Mesenchymal stem cell (in vitro differentiated cells and primary cell): ENCODE data around the gene YEATS4.
A peak's percentile ranks its signal among the peaks of the same experiment; 100 is the strongest.

Experiments
- DNase-seq: peaks from one replicate; pipeline ENCODE4 v3.0.0-alpha.2; 2013
- H2AFZ ChIP-seq: one replicate; pipeline ENCODE4 v1.6.1; 2013; ENCODE audit warnings: low read depth, mild to moderate bottlenecking, control low read depth, inconsistent platforms, low read length, moderate library complexity
- H2AK5ac ChIP-seq: 2 replicates; pipeline ENCODE4 v1.6.1; 2013; ENCODE audit warnings: low read length, moderate library complexity, mild to moderate bottlenecking, inconsistent platforms; ENCODE audit not compliant: severe bottlenecking
- H2BK120ac ChIP-seq: one replicate; pipeline ENCODE4 v1.6.1; 2013; ENCODE audit warnings: low read depth, mild to moderate bottlenecking, inconsistent platforms, low read length, moderate library complexity
- H2BK12ac ChIP-seq, 2 experiments: one replicate each; pipeline ENCODE4 v1.6.1; 2013; ENCODE audit warnings: inconsistent platforms in 2 of 2, low read length in 2 of 2, mild to moderate bottlenecking in 2 of 2, moderate library complexity in 2 of 2, control low read depth in 1 of 2
- H2BK15ac ChIP-seq: one replicate; pipeline ENCODE4 v1.6.1; 2013; ENCODE audit warnings: mild to moderate bottlenecking, low read depth, inconsistent platforms; ENCODE audit not compliant: poor library complexity, severe bottlenecking
- H2BK5ac ChIP-seq: 2 replicates; pipeline ENCODE4 v1.6.1; 2013; ENCODE audit warnings: low read depth, mild to moderate bottlenecking, low read length, control low read depth, inconsistent platforms; ENCODE audit not compliant: poor library complexity, severe bottlenecking
- H3K14ac ChIP-seq, 2 experiments: one replicate each; pipeline ENCODE4 v1.6.1; 2013; ENCODE audit warnings: inconsistent platforms in 2 of 2, low read length in 2 of 2, control low read depth in 1 of 2, mild to moderate bottlenecking in 1 of 2, moderate library complexity in 1 of 2
- H3K18ac ChIP-seq, 2 experiments: one replicate each; pipeline ENCODE4 v1.6.1; 2013; ENCODE audit warnings: inconsistent platforms in 2 of 2, low read length in 2 of 2, control low read depth in 1 of 2, low read depth in 1 of 2, mild to moderate bottlenecking in 1 of 2
- H3K23ac ChIP-seq, 2 experiments: one replicate each; pipeline ENCODE4 v1.6.1; 2013; ENCODE audit warnings: inconsistent platforms in 2 of 2, low read length in 2 of 2, mild to moderate bottlenecking in 2 of 2, moderate library complexity in 2 of 2, control low read depth in 1 of 2
- H3K27ac ChIP-seq: 2 replicates; pipeline ENCODE4 v1.5.1; 2013; ENCODE audit warnings: mild to moderate bottlenecking, moderate library complexity, low read length, control low read depth, inconsistent platforms; ENCODE audit not compliant: poor library complexity, severe bottlenecking
- H3K27me3 ChIP-seq, 2 experiments: 2 replicates each; pipeline versions ENCODE4 v1.6.1 to v1.7.0; 2013; ENCODE audit warnings: low read length in 2 of 2, mild to moderate bottlenecking in 2 of 2, moderate library complexity in 2 of 2, control low read depth in 1 of 2, inconsistent platforms in 1 of 2; ENCODE audit not compliant: control insufficient read depth in 1 of 2, insufficient read depth in 1 of 2
- H3K36me3 ChIP-seq, 2 experiments: 2 replicates each; pipeline versions ENCODE4 v1.6.1 to v1.7.0; 2013; ENCODE audit warnings: low read length in 2 of 2, control low read depth in 1 of 2, inconsistent platforms in 1 of 2, low read depth in 1 of 2, mild to moderate bottlenecking in 1 of 2; ENCODE audit not compliant: insufficient read depth in 2 of 2, control insufficient read depth in 1 of 2
- H3K4ac ChIP-seq, 2 experiments: one replicate each; pipeline ENCODE4 v1.6.1; 2013; ENCODE audit warnings: inconsistent platforms in 2 of 2, low read length in 2 of 2, mild to moderate bottlenecking in 2 of 2, moderate library complexity in 2 of 2, control low read depth in 1 of 2, low read depth in 1 of 2
- H3K4me1 ChIP-seq: 2 replicates; pipeline ENCODE4 v1.6.1; 2013; ENCODE audit warnings: low read depth, low read length, control low read depth; ENCODE audit not compliant: control insufficient read depth, insufficient read depth
- H3K4me2 ChIP-seq: 2 replicates; pipeline ENCODE4 v1.6.1; 2013; ENCODE audit warnings: low read length, mild to moderate bottlenecking, inconsistent platforms; ENCODE audit not compliant: poor library complexity, severe bottlenecking
- H3K4me3 ChIP-seq, 2 experiments: 2 replicates each; pipeline versions ENCODE4 v1.5.1 to v1.7.0; 2013; ENCODE audit warnings: low read length in 2 of 2, mild to moderate bottlenecking in 2 of 2, control low read depth in 1 of 2, low read depth in 1 of 2; ENCODE audit not compliant: insufficient read depth in 1 of 2
- H3K79me1 ChIP-seq: replicated peaks from 2 replicates; pipeline ENCODE4 v1.6.1; 2013; ENCODE audit warnings: mild to moderate bottlenecking, control low read depth, low read length, inconsistent platforms; ENCODE audit not compliant: poor library complexity, severe bottlenecking
- H3K9ac ChIP-seq: 2 replicates; pipeline ENCODE4 v1.7.0; 2013; ENCODE audit warnings: mild to moderate bottlenecking, low read length, moderate library complexity
- H3K9me3 ChIP-seq: 2 replicates; pipeline ENCODE4 v1.7.0; 2013; ENCODE audit warnings: mild to moderate bottlenecking, low read length; ENCODE audit not compliant: control insufficient read depth
- H4K8ac ChIP-seq: one replicate; pipeline ENCODE4 v1.6.1; 2013; ENCODE audit warnings: inconsistent platforms, mild to moderate bottlenecking, low read length, moderate library complexity
- H4K91ac ChIP-seq: one replicate; pipeline ENCODE4 v1.6.1; 2013; ENCODE audit warnings: mild to moderate bottlenecking, low read length, inconsistent platforms
- WGBS: methylation state at CpG from one replicate; pipeline ENCODE4 v1.1.7; 2013; ENCODE audit warnings: mixed read lengths; 5-methylcytosine and 5-hydroxymethylcytosine counted together

Gene YEATS4

GRCh38 chr12:69329669-69330428 lies 29.7 kb upstream of the YEATS4 start:
- Histone ChIP-seq H2BK5ac (no peak overlapping the region), H2AFZ (no peak overlapping the region), H3K14ac (no peak overlapping the region), H3K4me2 (no peak overlapping the region), H2BK15ac (no peak overlapping the region), H3K23ac (no peak overlapping the region), H3K27me3 (peaks cover 15 to 54% of the 10 kb centered on the region in 2 experiments), H3K36me3 (no peaks in the 10 kb centered on the region), H3K18ac (no peak overlapping the region), H2AK5ac (no peak overlapping the region), H3K4me3 (no peak overlapping the region), H3K79me1 (no peaks in the 10 kb centered on the region), H3K9me3 (no peaks in the 10 kb centered on the region), H4K91ac (no peak overlapping the region), H3K4me1 (no peaks in the 10 kb centered on the region), H4K8ac (no peak overlapping the region), H3K9ac (no peak overlapping the region), H2BK120ac (no peak overlapping the region), H3K27ac (no peak overlapping the region), H2BK12ac (no peak overlapping the region), H3K4ac (no peak overlapping the region)
- peak; percentile 41 for DNase-seq
- 26% methylated on average over 4 of the region's 8 CpGs for WGBS

GRCh38 chr12:69330475-69331473 lies 28.8 kb upstream of the YEATS4 start:
- no peak overlapping the region for H2AK5ac ChIP-seq
- H3K4me2 ChIP-seq = peak overlapping the region; percentile 89
- H3K4ac ChIP-seq = no peak overlapping the region
- H3K18ac ChIP-seq = no peak overlapping the region
- peak overlapping the region in 1 of 2 experiments; percentile 77 for H3K4me3 ChIP-seq
- 9% methylated on average over 15 of the region's 18 CpGs for WGBS
- peak overlapping the region; percentile 14 for H2AFZ ChIP-seq
- no peaks in the 10 kb centered on the region for H3K4me1 ChIP-seq
- peak overlapping the region; percentile 62 for H3K9ac ChIP-seq
- peaks cover 12 to 55% of the 10 kb centered on the region in 2 experiments for H3K27me3 ChIP-seq
- no peaks in the 10 kb centered on the region for H3K79me1 ChIP-seq
- H3K27ac ChIP-seq = no peak overlapping the region
- H4K91ac ChIP-seq = no peak overlapping the region
- no peaks in the 10 kb centered on the region for H3K9me3 ChIP-seq
- no peak overlapping the region for H2BK15ac ChIP-seq
- H3K36me3 ChIP-seq = no peaks in the 10 kb centered on the region
- H2BK120ac ChIP-seq = no peak overlapping the region
- H3K14ac ChIP-seq = no peak overlapping the region
- no peak overlapping the region for H2BK12ac ChIP-seq
- H3K23ac ChIP-seq = no peak overlapping the region
- no peak overlapping the region for H2BK5ac ChIP-seq
- DNase-seq = peak; percentile 24
- no peak overlapping the region for H4K8ac ChIP-seq

GRCh38 chr12:69331519-69331908 lies 28.0 kb upstream of the YEATS4 start:
- no peaks in the 10 kb centered on the region for H3K79me1 ChIP-seq
- H3K27me3 ChIP-seq = peaks cover 12 to 55% of the 10 kb centered on the region in 2 experiments
- 80% methylated on average over 6 of the region's 7 CpGs for WGBS
- no peaks in the 10 kb centered on the region for H3K4me1 ChIP-seq
- H3K4me3 ChIP-seq = peak overlapping the region in 1 of 2 experiments; percentile 77
- H3K4me2 ChIP-seq = peak overlapping the region; percentile 89
- H3K27ac ChIP-seq = no peak overlapping the region
- no peak overlapping the region for H2BK120ac ChIP-seq
- no peak for DNase-seq
- no peak overlapping the region for H3K23ac ChIP-seq
- no peak overlapping the region for H3K14ac ChIP-seq
- no peaks in the 10 kb centered on the region for H3K36me3 ChIP-seq
- H3K18ac ChIP-seq = no peak overlapping the region
- H2AFZ ChIP-seq = no peak overlapping the region
- no peak overlapping the region for H2AK5ac ChIP-seq
- no peak overlapping the region for H2BK15ac ChIP-seq
- H4K91ac ChIP-seq = no peak overlapping the region
- no peak overlapping the region for H3K4ac ChIP-seq
- H4K8ac ChIP-seq = no peak overlapping the region
- H2BK12ac ChIP-seq = no peak overlapping the region
- H2BK5ac ChIP-seq = no peak overlapping the region
- H3K9me3 ChIP-seq = no peaks in the 10 kb centered on the region
- peak overlapping the region; percentile 62 for H3K9ac ChIP-seq
